ENCODE results near the gene KRT2.

KRT2 gene

DNA sequence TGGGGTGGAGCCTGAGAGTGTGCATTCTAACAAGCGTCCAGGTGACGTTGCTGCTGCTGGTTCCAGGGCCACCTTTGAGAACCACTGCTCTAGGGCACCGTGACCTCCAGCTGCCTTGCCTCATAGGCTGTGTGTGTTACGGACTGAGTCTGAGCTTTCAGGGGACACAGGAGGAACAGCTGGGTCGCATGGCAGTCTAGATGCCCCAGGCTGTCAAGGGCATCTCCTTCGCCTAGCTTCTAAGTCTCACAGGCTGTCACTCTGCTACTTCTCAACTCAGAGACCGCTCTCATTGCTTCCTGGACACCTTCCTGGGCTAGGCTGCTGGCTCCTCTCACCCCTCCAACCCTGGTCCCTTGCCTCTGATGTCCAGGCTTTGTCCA is 34.6 kb downstream of the KRT2 start:
- DNase-seq (ENCODE audit: low spot score) (no peak), FAIRE-seq (no peak)

DNA sequence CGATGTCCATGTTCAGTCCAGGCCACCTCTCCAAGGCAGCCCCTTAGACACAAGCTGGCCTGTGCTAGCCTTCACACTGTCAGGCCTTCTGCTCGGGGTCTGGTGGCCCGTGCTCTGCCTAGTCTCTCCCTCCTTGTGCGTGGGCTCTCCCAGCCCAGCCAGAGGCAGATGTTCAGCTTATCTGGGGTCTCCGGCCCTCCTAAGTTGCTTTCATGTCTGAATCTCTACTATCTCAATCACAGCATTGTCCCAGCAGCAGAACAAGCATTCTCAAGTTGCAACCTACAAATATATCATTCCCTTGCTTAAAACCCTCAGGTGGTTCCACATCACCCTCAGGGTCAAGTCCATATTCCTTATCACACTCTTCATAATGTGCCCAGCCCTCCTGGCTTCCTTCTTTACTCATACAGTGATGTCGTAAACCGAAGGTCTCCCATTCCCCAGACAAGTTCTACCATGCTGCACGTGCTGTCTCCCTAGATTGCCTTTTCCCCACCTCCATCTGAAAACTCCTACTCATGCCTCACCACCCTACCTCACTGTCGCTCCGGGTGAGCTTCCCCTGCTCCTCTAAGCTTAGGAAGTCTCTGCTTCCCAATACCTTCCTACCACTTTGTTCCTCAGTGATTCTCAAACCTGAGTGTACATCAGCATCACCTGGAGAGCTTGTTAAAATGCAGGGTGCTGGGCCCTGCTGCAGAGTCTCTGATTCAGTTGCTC is 35.2 kb downstream of the KRT2 start:
- DNase-seq (ENCODE audit: low spot score) (no peak), FAIRE-seq (no peak)

DNA sequence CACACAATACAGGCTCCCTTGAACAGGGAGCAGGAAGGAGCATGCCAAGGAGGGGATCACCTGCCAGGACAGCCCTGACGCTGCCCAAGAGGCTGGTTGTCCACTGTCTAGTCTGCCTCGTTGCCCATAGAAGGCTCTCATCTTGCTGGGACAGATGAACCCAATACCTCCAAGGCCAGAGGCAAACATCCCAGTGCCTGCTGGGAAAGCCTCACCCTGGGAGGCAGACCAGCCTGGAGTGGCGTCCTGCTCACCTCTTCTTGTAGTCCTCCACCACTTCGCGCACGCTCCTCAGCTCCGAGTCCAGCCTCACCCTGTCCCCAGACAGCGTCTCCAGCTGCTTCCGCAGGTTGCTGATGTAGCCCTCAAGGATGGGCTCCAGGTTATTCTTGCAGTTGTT is 36.1 kb downstream of the KRT2 start:
- FAIRE-seq, result no peak
- DNase-seq (ENCODE audit: low spot score), result no peak

DNA sequence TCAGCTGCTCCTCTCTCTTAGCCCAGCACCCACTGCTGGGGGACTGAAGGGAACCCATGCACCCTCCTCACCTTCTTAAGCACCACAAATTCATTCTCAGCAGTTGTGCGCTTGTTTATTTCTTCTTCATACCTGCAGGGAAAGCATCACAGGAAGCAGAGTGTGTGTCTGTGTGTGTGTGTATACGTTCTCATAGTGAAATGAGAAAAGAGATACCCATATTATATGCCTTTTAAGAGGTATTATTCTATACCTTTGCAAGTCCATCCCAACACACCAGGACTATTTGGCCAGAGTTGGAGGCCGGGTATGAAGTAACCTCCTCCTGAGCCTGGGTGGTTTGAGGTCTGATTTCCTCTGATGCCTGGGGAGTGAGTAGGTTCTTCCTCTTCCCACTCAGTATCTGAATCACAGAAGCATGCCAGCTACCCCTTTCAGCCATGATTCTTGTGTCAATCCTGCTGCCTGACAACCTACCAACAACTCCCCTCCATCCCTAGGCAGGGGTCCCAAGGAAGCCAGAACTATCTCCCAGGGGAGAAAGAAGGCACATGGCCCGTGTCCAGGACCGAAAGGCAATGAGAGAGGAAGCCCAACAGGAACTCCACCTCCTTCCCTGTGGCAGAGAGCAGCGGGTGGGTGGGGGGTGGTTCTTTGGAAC is 36.7 kb downstream of the KRT2 start:
- DNase-seq (ENCODE audit: low spot score) (no peak), FAIRE-seq (no peak)

DNA sequence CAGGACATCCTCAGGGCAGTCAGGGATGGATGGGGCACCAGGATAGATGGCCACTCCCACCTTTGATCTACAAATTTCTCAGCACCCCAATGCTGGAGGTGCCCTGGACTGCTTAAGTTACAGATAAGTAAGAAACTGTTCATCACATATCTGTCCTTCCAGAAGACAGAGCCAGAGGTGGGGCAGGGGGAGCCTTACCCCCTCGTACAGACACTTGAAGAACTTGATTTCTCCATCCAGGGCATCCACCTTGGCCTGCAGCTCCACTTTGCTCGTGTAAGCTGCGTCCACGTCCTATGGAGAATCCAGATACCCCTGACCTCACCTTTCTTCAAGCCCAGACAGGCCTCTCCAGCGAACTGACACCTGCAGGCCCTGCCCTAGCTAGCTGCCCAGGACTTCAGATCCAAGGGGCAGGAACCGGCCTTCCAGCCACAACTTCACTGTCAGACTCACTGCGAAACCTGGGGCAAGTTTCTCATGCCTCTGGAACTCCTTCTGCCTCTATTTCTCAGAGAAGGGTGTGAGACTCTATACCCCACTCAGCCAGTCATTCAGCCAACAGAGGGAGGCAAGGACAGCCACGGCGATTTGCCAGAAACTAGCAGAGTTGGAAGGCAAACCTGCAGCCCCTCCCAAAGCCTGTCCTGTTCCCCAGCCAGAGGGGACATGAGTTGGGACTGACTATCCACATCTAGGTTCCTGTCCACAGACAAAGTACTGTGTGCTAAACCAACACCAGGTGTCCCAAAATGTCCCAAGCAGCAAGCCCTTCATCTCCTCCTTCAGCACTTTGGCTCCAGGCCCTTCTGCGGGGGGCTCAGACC is 37.4 kb downstream of the KRT2 start:
- FAIRE-seq, result no peak
- no peak for DNase-seq (ENCODE audit: low spot score)

DNA sequence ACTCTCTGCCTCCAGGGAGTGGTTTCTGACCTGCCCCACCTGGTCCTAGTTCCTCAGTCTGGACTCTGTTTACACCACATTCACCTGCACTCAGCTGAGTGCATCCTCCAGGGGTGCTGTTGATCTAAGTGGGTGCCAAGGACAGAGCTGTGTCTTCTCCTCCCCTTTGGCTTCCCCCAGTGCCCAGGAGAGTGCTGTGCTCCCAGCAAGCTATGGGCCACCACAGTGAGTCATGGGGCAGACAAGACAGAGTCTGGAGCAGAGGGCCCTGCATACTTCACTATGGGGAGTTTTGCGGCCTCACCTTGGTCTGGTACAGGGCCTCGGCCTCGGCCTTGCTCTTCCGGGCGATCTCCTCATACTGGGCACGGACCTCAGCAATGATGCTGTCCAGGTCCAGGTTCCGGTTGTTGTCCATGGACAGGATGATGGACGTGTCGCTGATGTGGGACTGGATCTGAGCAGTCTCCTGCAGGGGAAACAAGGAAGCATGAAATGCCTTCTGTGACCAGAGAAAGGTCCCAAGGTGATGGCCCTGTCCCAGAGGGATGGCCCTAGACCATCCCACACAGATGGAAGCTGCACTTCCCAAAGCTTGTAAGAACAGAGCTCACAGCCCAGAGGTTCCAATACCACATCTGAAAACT is 38.5 kb downstream of the KRT2 start:
- DNase-seq (ENCODE audit: low spot score) (no peak), FAIRE-seq (no peak)

DNA sequence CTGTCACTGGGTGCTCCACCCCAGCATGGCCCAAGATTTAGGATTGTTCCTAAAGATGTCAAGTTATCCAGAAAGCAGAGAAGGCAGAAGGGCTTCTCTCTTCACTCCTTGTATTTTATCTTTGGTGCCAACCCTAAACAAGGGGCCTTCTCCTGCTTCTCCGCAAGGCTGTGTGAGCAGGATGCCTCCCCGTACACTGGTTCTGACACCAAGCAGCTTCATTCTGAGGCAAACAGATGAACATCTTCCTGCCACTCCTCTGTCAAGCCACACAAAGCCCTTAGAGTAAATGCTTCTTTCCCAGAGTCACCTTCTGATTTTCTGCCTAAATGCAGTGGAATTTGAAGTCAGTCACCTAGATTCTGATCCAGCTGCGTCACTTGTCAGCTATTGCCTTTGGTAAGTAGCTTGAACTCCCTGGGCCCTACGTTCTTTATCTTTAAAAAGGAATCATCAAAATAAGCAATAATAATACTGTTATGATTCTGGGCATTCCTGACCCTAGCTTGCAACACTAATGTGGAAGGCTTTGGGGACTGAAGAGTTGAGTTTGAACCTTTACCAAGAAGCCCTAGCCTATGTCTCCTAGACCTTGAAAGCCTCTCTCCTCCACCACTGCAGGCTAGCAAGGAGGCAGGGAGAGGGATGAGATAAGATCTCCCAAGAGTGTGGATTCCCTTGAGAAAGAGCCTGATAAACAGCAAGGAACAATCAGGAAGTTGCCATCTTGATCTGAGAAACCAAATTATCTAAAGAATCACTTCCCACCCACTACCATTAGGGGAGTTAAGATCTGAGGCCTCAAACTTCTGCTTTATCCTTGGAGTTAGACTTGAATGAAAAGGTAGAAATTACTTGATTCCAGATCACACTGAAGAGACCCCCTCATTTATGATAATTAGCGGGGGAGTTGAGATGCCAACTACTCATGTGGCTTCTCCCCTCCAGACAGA is 39.3 kb downstream of the KRT2 start:
- DNase-seq (ENCODE audit: low spot score) (no peak), FAIRE-seq (no peak)

DNA sequence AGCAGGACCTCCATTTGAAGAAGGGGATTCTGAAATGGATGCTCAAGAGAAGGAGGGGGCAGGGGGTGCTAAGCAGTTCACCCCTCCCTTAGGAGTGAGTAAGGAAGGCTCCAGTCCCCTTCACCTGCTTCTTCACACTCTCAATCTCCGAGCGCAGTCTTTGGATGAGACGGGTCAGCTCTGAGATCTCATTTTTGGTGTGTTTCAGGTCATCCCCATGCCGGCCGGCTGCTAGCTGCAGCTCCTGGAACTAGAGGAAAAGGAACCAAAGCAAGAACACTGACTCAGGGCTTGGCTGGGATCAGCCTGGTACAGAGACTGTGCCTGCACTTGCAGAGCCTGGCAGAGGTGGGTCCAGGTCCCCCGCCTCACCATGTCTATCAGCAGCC is 40.9 kb downstream of the KRT2 start:
- FAIRE-seq, result no peak
- no peak for DNase-seq (ENCODE audit: low spot score)

DNA sequence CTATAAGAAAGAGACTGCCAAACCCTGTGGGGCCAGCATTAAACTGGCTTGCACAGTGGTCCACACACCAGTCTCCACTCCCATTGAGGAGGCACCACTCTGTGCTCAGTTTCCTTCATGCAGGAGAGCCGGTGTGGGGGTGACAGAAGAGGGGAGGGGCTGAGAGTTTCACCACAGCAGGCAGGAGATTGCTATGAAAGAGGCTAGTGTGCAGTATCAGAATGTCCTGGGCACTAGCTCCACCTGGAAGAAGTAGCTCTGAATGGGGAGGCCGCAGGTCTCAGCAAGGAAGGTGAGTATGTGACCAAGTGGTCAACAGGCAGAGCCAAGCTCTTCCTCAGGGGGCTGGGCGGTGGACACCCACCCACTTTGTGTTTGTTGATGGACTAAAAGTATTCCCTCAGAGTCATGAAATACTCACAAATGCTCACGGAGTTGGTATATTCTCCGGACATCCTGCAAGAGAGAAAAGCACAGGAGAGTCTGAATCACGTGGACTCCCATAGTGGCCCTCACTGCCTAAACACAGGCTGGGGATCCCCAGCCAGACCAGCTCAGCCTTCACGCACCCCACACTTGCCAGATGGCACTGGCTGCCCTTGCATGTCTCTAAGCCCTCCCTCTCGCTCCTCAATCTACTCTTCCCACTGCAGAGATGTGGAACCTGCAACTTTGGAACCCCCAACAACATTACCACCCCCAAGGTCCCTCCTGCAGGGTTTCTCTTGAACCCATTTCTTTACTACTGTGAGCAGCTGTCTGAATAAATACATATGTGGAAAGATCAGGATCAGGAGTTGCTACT is 43.0 kb downstream of the KRT2 start:
- DNase-seq (ENCODE audit: low spot score) (no peak), FAIRE-seq (no peak)

DNA sequence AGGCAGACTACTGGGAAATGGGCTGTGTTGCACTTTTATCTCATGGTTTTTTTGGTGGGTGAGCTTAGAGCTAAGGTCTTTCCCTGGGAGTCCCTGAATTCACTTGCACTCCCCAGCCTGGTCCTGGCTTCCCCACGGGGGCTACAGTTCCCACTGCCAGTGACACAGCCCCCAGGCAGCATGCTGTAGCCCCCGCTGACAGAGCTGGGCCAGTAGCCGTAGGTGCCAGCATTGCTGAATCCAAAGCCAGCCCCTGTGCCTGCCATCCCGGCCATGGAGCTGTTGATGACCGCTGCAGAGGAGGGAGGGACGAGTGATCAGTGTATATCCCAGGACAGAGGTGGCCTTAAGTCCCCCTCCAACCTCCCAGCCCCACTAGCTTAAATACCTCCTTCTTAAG is 43.9 kb downstream of the KRT2 start:
- no peak for FAIRE-seq
- DNase-seq (ENCODE audit: low spot score), result no peak

DNA sequence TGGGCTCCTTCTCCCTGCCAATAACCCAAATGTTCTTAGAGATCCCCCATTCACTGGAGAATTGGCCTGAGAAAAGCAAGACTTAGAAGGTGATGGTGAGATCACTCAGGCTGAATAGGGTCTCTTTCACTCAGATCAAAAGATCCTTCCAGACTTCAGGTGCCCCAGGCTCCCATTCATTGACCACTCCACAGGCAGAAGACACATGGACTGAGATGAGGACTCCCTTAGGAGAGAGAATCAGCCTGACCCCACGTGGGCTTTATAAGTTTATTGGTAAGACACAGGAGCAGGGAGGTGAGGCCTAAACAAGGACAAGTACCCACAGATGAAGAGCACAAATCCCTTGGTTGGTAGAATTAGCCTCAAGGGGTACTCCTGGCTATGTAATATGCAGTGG is 44.7 kb downstream of the KRT2 start:
- no peak for FAIRE-seq
- no peak for DNase-seq (ENCODE audit: low spot score)

DNA sequence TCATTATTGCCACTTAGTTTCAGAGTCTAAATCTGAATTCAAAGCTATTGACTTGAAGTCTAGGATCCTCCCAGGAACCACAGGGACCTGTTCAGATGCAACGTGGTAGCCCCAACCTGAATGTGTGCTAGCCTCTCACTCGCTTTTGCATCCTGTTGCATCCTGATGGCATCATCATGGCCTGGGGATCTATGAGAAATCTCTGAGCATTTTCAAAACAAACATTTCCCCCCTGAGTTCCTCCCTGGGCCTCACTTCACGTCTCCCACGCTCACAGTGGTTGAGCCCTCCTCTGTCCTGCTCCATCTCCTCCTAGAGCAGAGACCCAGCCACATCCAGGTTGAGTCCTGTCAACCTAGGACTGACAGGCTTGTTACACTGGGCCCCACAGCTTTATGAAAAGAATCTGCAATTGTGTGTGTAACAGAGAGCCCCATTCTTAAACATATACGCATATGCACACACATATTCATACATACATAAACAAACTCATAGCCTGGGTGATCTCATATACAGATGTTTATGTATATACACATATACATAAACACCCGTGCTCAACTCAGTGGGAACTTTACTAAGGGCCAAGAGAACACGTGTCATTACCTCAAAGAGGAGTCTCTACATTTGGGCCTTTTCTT is 45.3 kb downstream of the KRT2 start:
- DNase-seq (ENCODE audit: low spot score) (no peak), FAIRE-seq (no peak)

DNA sequence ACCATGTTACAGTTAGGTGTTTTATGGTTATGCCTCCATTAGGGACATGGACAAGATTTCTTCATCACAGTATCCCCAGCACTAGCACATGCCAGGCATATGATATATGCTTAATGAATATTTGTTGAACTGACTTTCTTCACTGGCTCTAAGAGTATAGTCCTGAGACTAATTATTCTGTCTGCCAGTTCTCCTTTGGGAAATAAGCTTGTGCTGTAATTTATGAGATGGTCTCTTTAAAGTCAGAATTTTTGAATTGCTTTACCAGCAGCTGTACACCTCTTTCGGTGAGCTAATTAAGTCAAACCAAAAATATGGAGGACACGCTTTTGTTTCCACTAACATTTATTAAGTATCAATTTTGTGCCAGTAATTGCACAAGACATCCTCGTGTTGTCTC is 45.9 kb downstream of the KRT2 start:
- no peak for FAIRE-seq
- no peak for DNase-seq (ENCODE audit: low spot score)

DNA sequence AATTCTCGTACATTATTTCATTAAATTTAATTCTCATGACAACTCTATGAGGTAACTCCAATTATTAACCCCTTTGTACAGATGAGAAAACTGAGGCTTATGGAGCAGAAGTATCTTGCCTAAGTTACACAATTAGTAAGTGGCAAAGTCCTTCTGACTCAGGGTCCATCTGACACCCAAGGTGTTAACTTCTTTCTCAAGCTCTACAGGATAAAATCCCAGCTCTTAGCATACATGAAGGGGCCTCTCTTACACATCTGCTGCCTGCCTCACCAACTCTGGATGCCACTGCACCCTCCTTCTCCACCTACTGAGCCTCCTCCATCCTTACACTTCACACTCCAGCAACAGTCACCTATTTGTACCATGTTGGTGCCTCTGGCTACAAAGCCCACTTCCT is 46.5 kb downstream of the KRT2 start:
- no peak for DNase-seq (ENCODE audit: low spot score)

DNA sequence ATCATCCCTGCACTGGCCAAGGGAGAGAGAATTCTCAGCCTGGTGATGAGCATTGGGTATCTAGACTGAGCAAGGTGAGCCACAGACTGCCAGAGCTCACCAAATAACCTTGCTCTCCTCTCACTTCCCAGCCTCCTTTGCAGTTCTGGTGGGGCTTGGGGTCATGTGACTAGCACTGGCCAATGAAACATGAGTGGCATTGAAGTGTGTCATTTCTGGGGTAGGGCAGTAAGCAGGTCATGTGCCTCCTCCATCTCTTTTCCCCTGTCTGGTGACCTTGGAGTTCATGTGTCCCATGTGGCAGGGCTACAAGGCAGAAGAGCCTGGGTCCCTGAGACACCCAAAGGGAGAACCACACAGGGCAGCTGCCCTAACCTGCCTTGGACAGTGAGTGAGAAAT is 47.2 kb downstream of the KRT2 start:
- FAIRE-seq (no peak), DNase-seq (ENCODE audit: low spot score) (no peak)

More for the DNA sequence above, 46.5 kb downstream of the KRT2 start:
- FAIRE-seq, result no peak

DNA sequence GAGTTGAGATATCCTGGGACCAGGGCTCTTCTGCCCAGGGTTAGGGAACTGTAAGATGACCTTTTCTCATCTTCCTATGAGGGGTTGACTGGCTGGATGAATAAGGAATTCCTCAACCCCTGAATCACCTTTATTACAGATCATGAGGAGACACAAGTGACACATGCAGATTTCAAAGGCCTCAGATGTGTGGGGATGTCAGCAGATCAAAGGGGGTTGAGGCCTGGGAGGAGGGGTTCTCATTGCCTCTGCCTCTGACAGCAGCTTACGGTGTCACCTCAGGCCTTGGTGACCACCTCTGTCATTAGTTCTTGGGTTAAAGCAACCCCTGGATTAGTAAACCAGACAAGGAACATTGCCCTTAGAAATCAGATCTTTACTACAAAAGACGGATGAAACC is 48.7 kb downstream of the KRT2 start:
- FAIRE-seq (no peak), DNase-seq (ENCODE audit: low spot score) (peak; percentile 35)

DNA sequence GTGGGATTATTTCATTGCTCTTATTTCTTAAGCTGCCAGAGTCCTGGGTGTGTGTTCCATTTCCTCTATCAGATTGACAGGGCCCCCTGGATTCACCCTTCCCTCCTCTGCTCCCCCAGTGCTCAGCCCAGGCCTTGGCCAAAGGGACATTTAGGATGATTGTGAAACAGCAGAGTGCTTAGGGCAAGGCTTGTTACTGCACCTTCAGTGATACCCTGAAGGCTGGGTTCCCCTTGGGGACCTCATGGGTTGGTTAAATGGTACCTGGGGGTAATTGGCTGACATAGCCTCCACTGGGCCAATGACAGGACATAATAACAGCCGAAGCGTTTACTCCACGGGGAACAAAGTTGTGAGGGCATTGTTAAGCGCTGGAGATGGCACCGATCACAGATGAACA is 49.5 kb downstream of the KRT2 start:
- DNase-seq (ENCODE audit: low spot score) (no peak), FAIRE-seq (no peak)

DNA sequence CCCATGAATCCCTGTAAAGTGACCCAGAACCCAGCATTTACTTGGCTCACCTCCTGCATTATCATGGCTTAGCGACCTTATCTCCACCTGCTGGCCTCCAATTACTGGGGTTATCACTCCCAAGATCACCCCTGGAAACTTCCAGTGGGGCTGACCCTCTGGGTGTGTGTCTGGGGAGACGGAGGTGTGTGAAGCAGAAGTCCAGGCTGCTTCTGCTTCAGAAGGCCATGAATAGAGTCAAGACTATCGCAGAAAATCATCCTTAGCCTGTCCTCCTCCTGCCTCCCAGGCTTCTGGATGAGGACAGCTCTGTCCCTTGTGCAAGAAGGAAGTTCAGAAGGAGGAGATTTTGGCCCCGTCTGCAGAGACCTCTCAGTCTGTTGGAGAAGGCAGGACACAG is 50.3 kb downstream of the KRT2 start:
- no peak for DNase-seq (ENCODE audit: low spot score)
- no peak for FAIRE-seq

DNA sequence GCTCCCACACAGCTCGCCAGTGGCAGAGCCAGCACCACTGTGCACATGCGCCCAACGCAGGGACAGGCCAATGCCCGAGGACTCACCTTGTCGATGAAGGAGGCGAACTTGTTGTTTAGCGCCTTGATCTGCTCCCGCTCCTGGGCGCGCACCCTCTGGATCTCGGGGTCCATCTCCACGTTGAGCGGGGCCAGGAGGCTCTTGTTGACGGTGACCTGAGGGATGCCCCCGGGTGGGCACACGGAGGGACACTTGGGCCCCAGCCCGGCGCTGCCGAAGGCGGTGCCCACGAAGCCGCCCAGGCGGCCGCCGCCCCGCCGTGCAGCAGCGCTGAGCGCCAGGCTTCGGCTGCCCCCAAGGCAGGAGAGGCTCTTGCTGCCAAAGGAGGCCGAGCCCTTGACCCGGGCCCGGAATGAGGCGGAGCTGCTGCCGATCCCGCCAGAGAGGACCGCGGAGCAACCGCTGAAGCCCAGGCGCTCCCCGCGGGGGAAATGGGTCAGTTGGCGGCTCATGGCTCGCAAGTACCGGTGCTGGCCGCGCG is 51.0 kb downstream of the KRT2 start, which contains the start of gene KRT72:
Gene KRT72, minus strand, starts transcription at position 523 of the 541 bp plus-strand sequence. Its CDS starts 11 bp downstream, at position 512.
- no peak for DNase-seq (ENCODE audit: low spot score)

More for the DNA sequence above, 51.0 kb downstream of the KRT2 start, which contains the start of gene KRT72:
- no peak for FAIRE-seq

All from RCC 7860 (cell line).